HG02943 (cell line): Measurements from ENCODE around the gene MFAP5.
A peak's percentile ranks its signal among the peaks of the same experiment; 100 is the strongest.
"Not testable (repeated sequence)": the region's sequence is repeated elsewhere in the genome, so short reads cannot be mapped to it uniquely, and the experiment has no call there.

ENCODE experiments used
- ATAC-seq: cut with Tn5 transposase; IDR thresholded peaks from one replicate; pipeline ENCODE4 v1.9.1; 2021; ENCODE audit warnings: mild to moderate bottlenecking, low read depth, moderate library complexity; ENCODE audit not compliant: unreplicated experiment

Gene MFAP5

DNA sequence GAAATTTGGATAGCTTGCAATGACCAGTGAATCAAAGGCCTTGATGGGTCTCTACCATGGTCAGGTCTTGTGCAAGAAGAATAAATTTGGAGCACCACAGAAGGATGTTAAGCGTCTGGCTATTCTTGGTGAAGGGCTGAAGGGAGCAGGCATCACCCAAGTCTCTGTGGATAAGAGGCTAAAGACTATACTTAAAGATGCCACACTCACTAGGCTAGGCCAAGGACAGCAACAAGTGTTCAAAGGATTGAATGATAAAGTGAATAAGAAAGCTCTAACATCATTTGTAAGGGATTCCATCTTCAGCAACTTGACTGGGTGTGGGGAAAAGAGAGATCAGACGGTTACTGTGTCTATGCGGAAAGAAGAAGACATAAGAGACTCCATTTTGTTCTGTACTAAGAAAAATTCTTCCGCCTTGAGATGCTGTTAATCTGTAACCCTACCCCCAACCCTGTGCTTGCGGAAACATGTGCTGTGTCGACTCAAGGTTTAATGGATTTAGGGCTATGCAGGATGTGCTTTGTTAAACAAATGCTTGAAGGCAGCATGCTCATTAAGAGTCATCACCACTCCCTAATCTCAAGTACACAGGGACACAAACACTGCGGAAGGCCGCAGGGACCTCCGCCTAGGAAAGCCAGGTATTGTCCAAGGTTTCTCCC, 27.2 kb downstream of the MFAP5 start:
- not testable (repeated sequence) for ATAC-seq

DNA sequence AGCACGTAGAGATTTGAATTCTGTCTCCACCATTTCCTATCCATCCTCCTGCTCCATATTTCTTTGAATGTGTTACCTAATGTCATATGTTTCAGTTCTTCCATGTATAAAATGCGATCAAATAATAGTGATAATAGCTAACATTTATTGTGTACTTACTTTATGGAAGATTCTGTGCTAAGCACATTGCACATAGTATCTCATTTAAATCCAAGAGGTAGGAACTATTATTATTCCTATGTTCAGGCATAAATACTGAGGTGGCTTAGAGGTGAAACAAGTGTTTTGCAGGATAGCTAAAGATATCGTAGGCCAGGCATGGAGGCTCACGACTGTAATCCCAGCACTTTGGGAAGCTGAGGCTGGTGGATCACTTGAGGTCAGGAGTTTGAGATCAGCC, 32.5 kb downstream of the MFAP5 start:
- ATAC-seq: no peak

GRCh38 chr12:8629486-8630033, 33.1 kb downstream of the MFAP5 start:
- ATAC-seq: peak; percentile 93

DNA sequence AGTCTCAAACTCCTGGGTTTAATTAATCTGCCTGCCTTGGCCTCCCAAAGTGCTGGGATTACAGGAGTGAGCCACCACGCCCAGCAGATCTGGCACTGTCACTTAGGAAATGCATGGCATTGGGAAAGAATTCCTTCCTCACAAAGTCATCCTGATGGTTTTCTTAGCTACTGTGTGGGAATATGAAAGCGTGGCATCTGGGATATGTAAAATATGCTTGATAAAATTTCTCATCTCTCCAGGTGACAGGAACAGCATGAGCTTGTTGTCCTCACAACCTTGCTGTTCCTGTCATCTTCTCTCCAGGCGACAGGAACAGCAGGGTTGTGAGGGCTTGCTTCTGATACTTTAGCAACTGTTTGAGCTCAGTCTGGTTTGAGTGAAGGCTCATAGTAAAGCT, 33.9 kb downstream of the MFAP5 start:
- no peak for ATAC-seq

DNA sequence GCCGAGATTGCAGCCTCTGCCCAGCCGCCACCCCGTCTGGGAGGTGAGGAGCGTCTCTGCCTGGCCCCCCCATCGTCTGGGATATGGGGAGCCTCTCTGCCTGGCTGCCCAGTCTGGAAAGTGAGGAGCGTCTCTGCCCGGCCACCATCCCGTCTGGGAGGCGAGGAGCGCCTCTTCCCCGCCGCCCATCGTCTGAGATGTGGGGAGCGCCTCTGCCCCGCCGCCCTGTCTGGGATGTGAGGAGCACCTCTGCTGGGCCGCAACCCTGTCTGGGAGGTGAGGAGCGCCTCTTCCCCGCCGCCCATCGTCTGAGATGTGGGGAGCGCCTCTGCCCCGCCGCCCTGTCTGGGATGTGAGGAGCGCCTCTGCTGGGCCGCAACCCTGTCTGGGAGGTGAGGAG, 37.9 kb downstream of the MFAP5 start:
- not testable (repeated sequence) for ATAC-seq

GRCh38 chr12:8622646-8623045, 40.0 kb downstream of the MFAP5 start:
- ATAC-seq: no peak

DNA sequence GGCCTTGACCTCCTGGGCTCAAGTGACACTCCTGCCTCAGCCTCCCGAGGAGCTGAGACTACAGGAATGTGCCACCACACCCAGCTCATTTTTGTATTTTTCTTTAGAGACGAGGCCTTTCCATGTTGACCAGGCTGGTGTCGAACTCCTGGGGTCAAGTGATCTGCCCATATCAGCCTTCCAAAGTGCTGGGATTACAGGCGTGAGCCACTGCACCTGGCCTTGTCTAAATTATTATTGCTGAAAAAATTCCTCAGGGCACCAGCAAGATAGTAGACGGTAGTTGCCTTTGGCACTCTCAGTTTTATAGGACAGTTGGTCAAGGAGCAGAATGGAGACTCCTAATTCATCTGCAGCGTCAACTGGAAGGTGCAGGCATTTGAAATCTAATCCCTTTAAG, 47.4 kb downstream of the MFAP5 start:
- no peak for ATAC-seq

DNA sequence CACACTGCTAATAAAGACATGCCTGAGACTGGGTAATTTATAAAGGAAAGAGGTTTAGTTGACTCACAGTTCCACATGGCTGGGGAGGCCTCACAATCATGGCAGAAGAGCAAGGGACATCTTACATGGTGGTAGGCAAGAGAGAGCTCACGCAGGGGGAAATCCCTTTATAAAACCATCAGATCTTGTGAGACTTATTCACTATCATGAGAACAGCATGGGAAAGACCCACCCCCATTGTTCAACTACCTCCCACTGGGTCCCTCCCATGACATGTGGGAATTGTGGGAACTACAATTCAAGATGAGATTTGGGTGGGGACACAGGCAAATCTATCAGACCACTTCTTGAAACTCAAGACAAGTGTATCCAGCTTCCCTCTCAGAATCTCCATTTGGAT, 48.7 kb downstream of the MFAP5 start:
- ATAC-seq: not testable (repeated sequence)

- ATAC-seq: no peak
Observed at GRCh38 chr12:8612629-8613028, 50.0 kb downstream of the MFAP5 start, which contains the start of gene AICDA. Gene AICDA (minus strand): TSS chr12:8612859. CDS start chr12:8612767, 92 bp downstream.

- ATAC-seq: no peak
Observed at GRCh38 chr12:8609061-8609570, 53.5 kb downstream of the MFAP5 start.

GRCh38 chr12:8606890-8607289, 55.7 kb downstream of the MFAP5 start:
- no peak for ATAC-seq

DNA sequence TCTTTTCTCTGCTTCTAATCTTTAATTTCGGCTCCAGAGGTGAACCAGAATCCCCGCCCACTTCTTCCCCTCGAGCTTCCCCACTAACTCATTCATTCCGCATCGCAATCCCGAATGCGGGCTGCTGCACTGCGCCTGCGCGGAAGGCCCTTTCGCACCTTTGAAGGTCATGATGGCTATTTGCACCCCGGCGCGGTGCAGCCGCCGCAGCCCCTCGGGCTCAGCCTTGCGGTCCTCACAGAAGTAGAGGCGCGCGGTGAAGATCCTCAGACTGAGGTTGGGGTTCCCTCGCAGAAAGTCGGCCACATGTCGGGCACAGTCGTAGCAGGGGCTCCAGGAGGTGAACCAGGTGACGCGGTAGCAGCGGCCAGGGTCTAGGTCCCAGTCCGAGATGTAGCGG, 57.6 kb downstream of the MFAP5 start:
- ATAC-seq: no peak

DNA sequence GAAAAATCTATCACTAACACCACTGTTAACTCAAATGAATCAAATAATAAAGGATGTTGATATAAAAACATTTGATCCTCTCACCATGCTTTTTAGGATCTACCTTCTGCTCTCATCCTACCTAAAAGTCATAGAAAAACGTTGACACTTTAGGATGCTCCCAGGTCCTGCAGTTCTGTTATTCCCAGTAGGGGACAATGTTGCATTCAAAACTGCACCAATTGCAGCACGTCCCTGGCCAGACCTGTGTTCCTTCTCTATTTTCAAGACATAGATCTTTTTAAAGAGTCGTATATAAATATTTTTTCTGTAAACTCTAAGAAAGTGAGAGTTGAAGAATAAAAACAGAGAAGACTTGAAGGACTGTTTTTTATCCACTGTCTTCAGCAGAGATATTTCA, 58.8 kb downstream of the MFAP5 start:
- ATAC-seq: no peak

DNA sequence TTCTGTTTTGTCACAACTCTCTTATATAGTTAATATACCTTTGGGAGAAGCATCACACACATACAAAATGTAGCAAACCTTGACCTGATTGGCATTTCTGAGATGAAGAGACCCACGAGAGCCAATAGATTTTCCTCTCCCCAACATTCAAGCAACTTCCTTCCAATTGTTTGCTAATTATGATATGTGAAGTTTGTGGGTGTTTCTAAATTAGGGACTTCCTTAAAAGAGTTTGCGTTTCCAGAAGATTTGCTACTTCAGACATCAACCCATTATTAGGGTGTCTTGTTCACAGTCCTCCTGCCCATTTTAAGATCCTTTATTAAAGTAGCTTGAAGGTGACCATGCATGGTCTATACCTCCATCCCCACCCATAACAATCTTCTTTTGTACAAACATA, 59.3 kb downstream of the MFAP5 start:
- ATAC-seq: no peak

DNA sequence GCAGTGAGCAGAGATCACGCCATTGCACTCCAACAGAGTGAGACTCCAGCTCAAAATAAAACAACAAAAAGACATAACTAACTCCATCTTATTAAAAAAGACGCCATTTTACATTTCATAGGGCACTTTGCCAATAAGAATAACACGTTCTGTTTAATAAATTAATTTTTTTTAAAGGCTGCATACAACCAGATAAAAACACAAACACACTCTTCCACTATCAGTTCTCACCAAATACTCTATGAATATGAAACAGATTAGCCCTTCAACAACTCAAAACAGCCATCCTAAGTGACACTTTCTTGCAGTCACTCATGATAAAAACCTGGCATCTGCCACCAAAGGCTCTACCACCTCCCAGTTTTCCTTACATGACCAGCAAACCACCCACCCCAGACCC, 66.1 kb downstream of the MFAP5 start:
- ATAC-seq: no peak
